NT2/D1 (cell line): ENCODE data around the gene GUCY1A2.
"Not testable (repeated sequence)": the region's sequence is repeated elsewhere in the genome, so short reads cannot be mapped to it uniquely, and the experiment has no call there.

Experiments used
- DNase-seq: peaks from one replicate; pipeline ENCODE4 v3.0.0-alpha.2; 2011; ENCODE audit warnings: low read depth, low spot score
- H3K27me3 ChIP-seq: 2 replicates; pipeline ENCODE4 v1.6.0; 2011; ENCODE audit warnings: mild to moderate bottlenecking; ENCODE audit not compliant: insufficient read length, insufficient read depth
- H3K36me3 ChIP-seq: 2 replicates; pipeline ENCODE4 v1.6.1; 2011; ENCODE audit warnings: mild to moderate bottlenecking, low read length, mixed read lengths; ENCODE audit not compliant: insufficient read depth, insufficient read length
- H3K4me1 ChIP-seq: 2 replicates; pipeline ENCODE4 v1.5.1; 2011; ENCODE audit not compliant: insufficient read depth, insufficient read length
- H3K4me3 ChIP-seq: 2 replicates; pipeline ENCODE4 v1.5.1; 2011; ENCODE audit warnings: low read depth; ENCODE audit not compliant: insufficient read length
- H3K9ac ChIP-seq: 2 replicates; pipeline ENCODE4 v1.6.0; 2011; ENCODE audit warnings: low read depth; ENCODE audit not compliant: insufficient read length
- H3K9me3 ChIP-seq: 2 replicates; pipeline ENCODE4 v1.5.1; 2011; ENCODE audit warnings: mild to moderate bottlenecking, low read length; ENCODE audit not compliant: insufficient read depth
- SUZ12 ChIP-seq: IDR thresholded peaks from 2 replicates; pipeline ENCODE4 v1.6.1; 2011; ENCODE audit not compliant: insufficient read length, insufficient read depth; ENCODE audit errors: extremely low read depth
- YY1 ChIP-seq: IDR thresholded peaks from 2 replicates; pipeline ENCODE4 v1.6.1; 2011; ENCODE audit not compliant: insufficient read length, insufficient read depth
- ZNF274 ChIP-seq: IDR thresholded peaks from 2 replicates; pipeline ENCODE4 v1.6.1; 2011; ENCODE audit warnings: mild to moderate bottlenecking, low read depth, low read length

The GUCY1A2 gene

DNA sequence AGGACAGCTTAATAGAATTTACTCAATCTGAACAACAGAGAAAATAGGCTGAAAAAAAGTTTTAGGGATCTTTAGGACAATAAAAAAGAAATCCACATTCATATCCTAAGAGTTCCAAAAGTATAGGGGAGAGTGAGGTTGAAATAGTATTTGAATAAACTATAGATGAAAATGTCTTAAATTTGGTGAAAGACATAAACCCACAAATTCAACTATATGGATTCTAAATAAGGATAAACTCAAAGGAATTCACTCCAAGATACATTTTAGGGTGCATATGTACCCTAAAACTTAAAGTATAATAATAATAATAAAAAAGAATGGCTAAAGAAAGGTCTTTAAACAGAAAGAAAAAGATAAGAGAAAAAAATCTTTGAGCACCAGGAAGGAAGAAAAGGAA lies 203.1 kb downstream of the GUCY1A2 start:
- Histone ChIP-seq H3K9me3 (no peaks in the 10 kb centered on the region), H3K4me3 (no peak overlapping the region), H3K9ac (no peak overlapping the region), H3K4me1 (no peaks in the 10 kb centered on the region), H3K36me3 (no peaks in the 10 kb centered on the region), H3K27me3 (no peaks in the 10 kb centered on the region)
- no peak for DNase-seq
- no peak for TF ChIP-seq YY1
- TF ChIP-seq SUZ12: no peak
- no peak for TF ChIP-seq ZNF274

DNA sequence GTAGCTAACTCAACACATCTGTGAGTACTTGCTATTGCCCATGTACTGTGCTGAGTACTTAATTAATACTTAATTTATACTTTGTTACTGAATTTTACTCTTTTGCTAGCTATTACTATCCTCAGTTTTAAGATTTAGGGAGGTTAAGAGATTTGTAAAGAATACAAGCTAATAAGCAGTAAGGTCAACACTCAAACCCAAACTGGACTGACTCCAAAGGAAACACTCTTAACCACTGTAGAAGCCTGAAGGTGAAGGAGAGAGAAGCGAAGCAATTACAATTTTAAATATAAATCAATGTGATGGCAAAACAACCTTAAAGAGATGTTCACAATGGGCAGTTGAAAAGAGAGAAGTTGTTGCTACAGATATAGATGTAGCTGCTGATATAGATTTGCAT lies 204.5 kb downstream of the GUCY1A2 start:
- Histone ChIP-seq H3K4me1 (no peaks in the 10 kb centered on the region), H3K4me3 (no peak overlapping the region), H3K27me3 (no peaks in the 10 kb centered on the region), H3K36me3 (no peaks in the 10 kb centered on the region), H3K9ac (no peak overlapping the region), H3K9me3 (no peaks in the 10 kb centered on the region)
- TF ChIP-seq SUZ12: no peak
- no peak for TF ChIP-seq ZNF274
- TF ChIP-seq YY1: no peak
- no peak for DNase-seq

DNA sequence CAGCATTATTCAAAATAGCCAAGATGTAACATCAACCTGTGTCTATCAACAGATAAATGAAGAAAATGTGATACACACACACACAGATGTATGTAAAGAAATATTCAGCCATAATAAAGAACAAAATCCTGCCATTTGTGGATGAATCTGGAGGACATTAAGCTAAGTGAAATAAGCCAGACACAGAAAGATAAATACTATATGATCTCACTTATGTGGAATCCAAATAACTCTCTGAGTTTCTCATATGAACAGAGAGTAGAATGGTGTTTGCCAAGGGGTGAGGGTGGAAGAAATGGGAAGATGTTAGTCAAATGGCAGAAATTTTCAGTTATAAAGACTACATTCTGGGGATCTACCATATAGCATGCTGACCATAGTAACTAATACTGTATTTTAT lies 224.2 kb downstream of the GUCY1A2 start:
- H3K27me3 ChIP-seq: no peaks in the 10 kb centered on the region
- H3K9ac ChIP-seq: no peak overlapping the region
- H3K4me1 ChIP-seq: no peaks in the 10 kb centered on the region
- no peaks in the 10 kb centered on the region for H3K9me3 ChIP-seq
- H3K4me3 ChIP-seq: no peak overlapping the region
- H3K36me3 ChIP-seq: no peaks in the 10 kb centered on the region
- DNase-seq: no peak
- TF ChIP-seq ZNF274: no peak
- TF ChIP-seq YY1: no peak
- TF ChIP-seq SUZ12: no peak

GRCh38 chr11:106789406-106789805 lies 228.9 kb downstream of the GUCY1A2 start:
- DNase-seq: no peak
- Histone ChIP-seq H3K9ac (no peak overlapping the region), H3K36me3 (no peaks in the 10 kb centered on the region), H3K9me3 (no peaks in the 10 kb centered on the region), H3K4me1 (no peaks in the 10 kb centered on the region), H3K4me3 (no peak overlapping the region), H3K27me3 (no peaks in the 10 kb centered on the region)
- TF ChIP-seq ZNF274 (no peak), YY1 (no peak), SUZ12 (no peak)

DNA sequence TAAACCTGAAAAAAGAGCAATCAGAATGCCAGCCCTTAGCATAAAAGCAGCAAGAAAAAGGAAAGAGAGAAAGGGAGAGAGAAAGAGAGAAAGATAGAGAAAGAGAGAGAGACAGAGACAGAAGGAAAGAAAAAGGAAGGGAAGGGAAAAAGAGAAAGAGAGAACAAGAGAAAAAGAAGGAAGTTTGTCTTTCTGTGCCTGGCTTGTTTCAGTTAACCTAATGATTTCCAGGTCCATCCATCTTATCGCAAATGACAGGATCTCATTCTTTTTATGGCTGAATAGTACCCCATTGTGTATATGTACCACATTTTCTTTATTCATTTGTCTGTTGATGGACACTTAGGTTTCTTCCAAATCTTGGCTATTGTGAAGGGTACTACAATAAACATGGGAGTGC lies 230.8 kb downstream of the GUCY1A2 start:
- DNase-seq: no peak
- H3K36me3 ChIP-seq: no peaks in the 10 kb centered on the region
- no peak overlapping the region for H3K9ac ChIP-seq
- no peaks in the 10 kb centered on the region for H3K27me3 ChIP-seq
- no peak for TF ChIP-seq YY1
- no peak for TF ChIP-seq ZNF274
- TF ChIP-seq SUZ12: no peak
- no peaks in the 10 kb centered on the region for H3K4me1 ChIP-seq
- no peaks in the 10 kb centered on the region for H3K9me3 ChIP-seq
- H3K4me3 ChIP-seq: no peak overlapping the region

- Histone ChIP-seq H3K36me3 (no peaks in the 10 kb centered on the region), H3K27me3 (no peaks in the 10 kb centered on the region), H3K4me1 (no peaks in the 10 kb centered on the region), H3K4me3 (no peak overlapping the region), H3K9ac (no peak overlapping the region), H3K9me3 (no peaks in the 10 kb centered on the region)
- DNase-seq: no peak
- TF ChIP-seq YY1 (no peak), SUZ12 (no peak), ZNF274 (no peak)
Measured at GRCh38 chr11:106785913-106786650, 232.2 kb downstream of the GUCY1A2 start.

DNA sequence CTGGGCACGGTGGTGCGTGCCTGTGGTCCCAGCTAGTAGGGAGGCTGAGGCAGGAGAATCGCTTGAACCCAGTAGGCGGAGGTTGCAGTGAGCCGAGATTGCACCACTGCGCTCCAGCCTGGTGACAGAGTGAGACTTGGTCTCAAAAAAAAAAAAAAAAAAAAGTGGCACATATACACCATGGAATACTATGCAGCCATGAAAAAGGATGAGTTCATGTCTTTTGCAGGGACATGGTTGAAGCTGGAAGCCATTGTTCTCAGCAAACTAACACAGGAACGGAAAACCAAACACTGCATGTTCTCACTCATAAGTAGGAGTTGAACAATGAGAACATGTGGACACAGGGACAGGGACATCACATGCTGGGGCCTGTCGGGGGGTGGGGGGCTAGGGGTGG lies 241.0 kb downstream of the GUCY1A2 start:
- H3K9ac ChIP-seq, H3K4me3 ChIP-seq, H3K27me3 ChIP-seq, H3K4me1 ChIP-seq, H3K36me3 ChIP-seq, DNase-seq, H3K9me3 ChIP-seq: not testable (repeated sequence)
